Parathyroid adenoma (tissue), 2 donors: ENCODE results near the gene CNTNAP4.

Experiments used
- H2AFZ ChIP-seq: fragments of 300-600 bp; sonication (generic); one replicate; pipeline ENCODE4 v1.7.0; 2017; ENCODE audit warnings: antibody characterized with exemption, mild to moderate bottlenecking
- H3K27ac ChIP-seq: fragments of 300-600 bp; sonication (generic); one replicate; pipeline ENCODE4 v1.7.0; 2017
- H3K27me3 ChIP-seq: fragments of 300-600 bp; sonication (generic); one replicate; pipeline ENCODE4 v1.7.0; 2017; ENCODE audit warnings: low read length; ENCODE audit not compliant: control insufficient read depth, insufficient read depth
- H3K36me3 ChIP-seq: fragments of 300-600 bp; sonication (generic); one replicate; pipeline ENCODE4 v1.7.0; 2017; ENCODE audit warnings: low read length; ENCODE audit not compliant: control insufficient read depth, insufficient read depth
- H3K4me1 ChIP-seq: fragments of 300-600 bp; sonication (generic); one replicate; pipeline ENCODE4 v1.7.0; 2017; ENCODE audit warnings: control low read depth
- H3K4me2 ChIP-seq: fragments of 300-600 bp; sonication (generic); one replicate; pipeline ENCODE4 v1.7.0; 2017; ENCODE audit warnings: low read length
- H3K4me3 ChIP-seq: fragments of 300-600 bp; sonication (generic); one replicate; pipeline ENCODE4 v1.7.0; 2017; ENCODE audit warnings: low read depth, low read length
- H3K79me2 ChIP-seq: fragments of 300-600 bp; sonication (generic); one replicate; pipeline ENCODE4 v1.7.0; 2017; ENCODE audit warnings: control low read depth
- H3K9ac ChIP-seq: fragments of 300-600 bp; sonication (generic); one replicate; pipeline ENCODE4 v1.7.0; 2017; ENCODE audit warnings: mild to moderate bottlenecking
- H3K9me3 ChIP-seq: fragments of 300-600 bp; sonication (generic); one replicate; pipeline ENCODE4 v1.7.0; 2017; ENCODE audit warnings: low read length; ENCODE audit not compliant: control insufficient read depth
- TF ChIP-seq, protein P1 (sequence below): fragments of 300-600 bp; sonication (generic); IDR thresholded peaks from one replicate; pipeline ENCODE4 v1.7.0; 2017; ENCODE audit warnings: antibody characterized with exemption, mild to moderate bottlenecking
- donor health status: primary hyperparathyroidism.

Gene CNTNAP4

DNA sequence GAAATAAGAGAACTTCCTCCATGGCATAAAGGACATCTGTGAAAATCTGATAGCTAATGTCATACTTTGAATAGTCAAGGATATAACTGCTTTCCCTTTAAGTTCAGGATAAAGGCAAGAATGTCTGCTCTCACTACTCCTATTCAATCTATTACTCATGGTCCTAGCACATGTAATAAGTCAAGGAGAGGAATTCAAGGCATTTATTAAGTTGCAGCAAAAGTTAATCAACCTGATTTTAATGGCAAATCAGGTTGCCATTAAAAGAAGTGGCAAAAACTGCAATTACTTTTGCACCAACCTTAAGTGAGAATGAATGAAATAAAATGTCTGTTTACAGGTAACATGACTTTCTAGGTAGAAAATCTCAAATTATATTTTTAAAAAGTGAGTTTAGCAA, 225.9 kb downstream of the CNTNAP4 start:
- H3K9me3 ChIP-seq = no peaks in the 10 kb centered on the region
- no peak overlapping the region for H3K27ac ChIP-seq
- H2AFZ ChIP-seq = no peak overlapping the region
- H3K79me2 ChIP-seq = no peaks in the 10 kb centered on the region
- no peak overlapping the region for H3K4me3 ChIP-seq
- H3K9ac ChIP-seq = no peak overlapping the region
- TF ChIP-seq, protein P1, sequence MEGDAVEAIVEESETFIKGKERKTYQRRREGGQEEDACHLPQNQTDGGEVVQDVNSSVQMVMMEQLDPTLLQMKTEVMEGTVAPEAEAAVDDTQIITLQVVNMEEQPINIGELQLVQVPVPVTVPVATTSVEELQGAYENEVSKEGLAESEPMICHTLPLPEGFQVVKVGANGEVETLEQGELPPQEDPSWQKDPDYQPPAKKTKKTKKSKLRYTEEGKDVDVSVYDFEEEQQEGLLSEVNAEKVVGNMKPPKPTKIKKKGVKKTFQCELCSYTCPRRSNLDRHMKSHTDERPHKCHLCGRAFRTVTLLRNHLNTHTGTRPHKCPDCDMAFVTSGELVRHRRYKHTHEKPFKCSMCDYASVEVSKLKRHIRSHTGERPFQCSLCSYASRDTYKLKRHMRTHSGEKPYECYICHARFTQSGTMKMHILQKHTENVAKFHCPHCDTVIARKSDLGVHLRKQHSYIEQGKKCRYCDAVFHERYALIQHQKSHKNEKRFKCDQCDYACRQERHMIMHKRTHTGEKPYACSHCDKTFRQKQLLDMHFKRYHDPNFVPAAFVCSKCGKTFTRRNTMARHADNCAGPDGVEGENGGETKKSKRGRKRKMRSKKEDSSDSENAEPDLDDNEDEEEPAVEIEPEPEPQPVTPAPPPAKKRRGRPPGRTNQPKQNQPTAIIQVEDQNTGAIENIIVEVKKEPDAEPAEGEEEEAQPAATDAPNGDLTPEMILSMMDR = no peak
- no peaks in the 10 kb centered on the region for H3K36me3 ChIP-seq
- H3K27me3 ChIP-seq = no peaks in the 10 kb centered on the region
- H3K4me1 ChIP-seq = no peaks in the 10 kb centered on the region
- H3K4me2 ChIP-seq = no peak overlapping the region

DNA sequence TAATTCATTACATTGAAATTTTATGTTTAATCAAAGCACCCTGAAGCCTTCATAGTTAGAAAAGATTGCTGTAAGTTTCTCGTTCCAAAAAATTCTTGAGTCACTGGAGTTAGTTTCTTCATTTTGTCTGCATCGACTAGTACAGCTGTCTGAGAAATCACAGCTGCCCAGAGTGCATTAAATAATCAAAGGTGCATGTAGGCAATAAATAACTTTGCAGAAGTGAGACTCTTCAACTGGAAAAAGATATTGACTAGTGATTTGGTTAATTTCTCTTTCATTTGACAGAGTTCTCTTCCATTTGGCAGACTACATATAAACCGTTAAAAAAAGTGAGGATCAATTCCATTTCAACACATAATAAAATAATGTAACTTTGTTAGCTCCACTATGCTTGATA, 234.0 kb downstream of the CNTNAP4 start:
- no peaks in the 10 kb centered on the region for H3K79me2 ChIP-seq
- no peak overlapping the region for H3K27ac ChIP-seq
- no peak overlapping the region for H3K4me3 ChIP-seq
- H3K9ac ChIP-seq = no peak overlapping the region
- no peaks in the 10 kb centered on the region for H3K36me3 ChIP-seq
- H3K4me1 ChIP-seq = no peaks in the 10 kb centered on the region
- H3K4me2 ChIP-seq = no peak overlapping the region
- H3K27me3 ChIP-seq = no peaks in the 10 kb centered on the region
- H3K9me3 ChIP-seq = no peaks in the 10 kb centered on the region
- no peak overlapping the region for H2AFZ ChIP-seq
- TF ChIP-seq, protein P1 = no peak

DNA sequence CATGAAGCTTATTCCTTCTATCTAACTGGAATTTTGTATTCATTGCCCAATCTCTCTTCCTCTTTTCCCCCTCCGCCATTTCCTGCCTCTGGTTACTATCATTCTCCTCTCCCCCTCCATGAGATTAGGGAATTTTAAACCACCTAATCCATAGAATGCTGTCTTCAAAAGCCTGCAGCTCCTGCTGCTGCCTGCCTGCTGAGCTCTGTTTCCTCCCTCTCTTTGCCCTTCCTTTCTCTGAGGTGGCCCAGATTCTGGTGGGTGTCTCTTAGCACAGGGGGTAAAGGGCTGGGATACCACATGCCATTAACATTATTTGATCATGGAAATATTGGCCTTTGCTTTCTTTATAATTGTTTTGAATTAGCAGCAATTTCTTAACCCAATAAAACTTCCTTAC, 241.6 kb downstream of the CNTNAP4 start:
- no peaks in the 10 kb centered on the region for H3K79me2 ChIP-seq
- no peak overlapping the region for H3K4me2 ChIP-seq
- no peaks in the 10 kb centered on the region for H3K9me3 ChIP-seq
- no peak overlapping the region for H3K9ac ChIP-seq
- H3K27me3 ChIP-seq = no peaks in the 10 kb centered on the region
- no peak overlapping the region for H2AFZ ChIP-seq
- no peaks in the 10 kb centered on the region for H3K36me3 ChIP-seq
- no peaks in the 10 kb centered on the region for H3K4me1 ChIP-seq
- TF ChIP-seq, protein P1 = no peak
- H3K27ac ChIP-seq = no peak overlapping the region
- H3K4me3 ChIP-seq = no peak overlapping the region

DNA sequence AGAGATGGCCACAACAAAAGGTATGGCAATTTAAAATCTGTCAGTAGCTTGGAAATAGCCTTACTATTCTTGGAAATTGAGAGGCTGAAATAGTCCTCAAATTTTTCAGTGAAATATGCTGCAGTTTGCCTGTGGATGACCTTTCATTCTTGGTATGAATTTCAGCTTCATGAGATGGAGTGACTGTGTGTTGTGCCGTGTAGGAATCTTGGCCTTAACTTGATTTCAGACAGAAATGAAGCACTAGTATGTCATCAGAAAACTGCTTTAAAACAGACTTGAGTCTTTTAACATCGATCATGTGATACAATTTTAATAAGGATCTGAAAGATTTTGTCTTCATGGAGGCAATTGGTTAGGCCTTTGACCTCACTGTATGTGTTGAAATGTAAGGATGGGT, 247.2 kb downstream of the CNTNAP4 start:
- H3K9ac ChIP-seq = no peak overlapping the region
- H2AFZ ChIP-seq = no peak overlapping the region
- no peaks in the 10 kb centered on the region for H3K4me1 ChIP-seq
- no peaks in the 10 kb centered on the region for H3K9me3 ChIP-seq
- TF ChIP-seq, protein P1 = no peak
- H3K4me3 ChIP-seq = no peak overlapping the region
- no peak overlapping the region for H3K27ac ChIP-seq
- H3K27me3 ChIP-seq = no peaks in the 10 kb centered on the region
- no peaks in the 10 kb centered on the region for H3K79me2 ChIP-seq
- H3K36me3 ChIP-seq = no peaks in the 10 kb centered on the region
- no peak overlapping the region for H3K4me2 ChIP-seq

DNA sequence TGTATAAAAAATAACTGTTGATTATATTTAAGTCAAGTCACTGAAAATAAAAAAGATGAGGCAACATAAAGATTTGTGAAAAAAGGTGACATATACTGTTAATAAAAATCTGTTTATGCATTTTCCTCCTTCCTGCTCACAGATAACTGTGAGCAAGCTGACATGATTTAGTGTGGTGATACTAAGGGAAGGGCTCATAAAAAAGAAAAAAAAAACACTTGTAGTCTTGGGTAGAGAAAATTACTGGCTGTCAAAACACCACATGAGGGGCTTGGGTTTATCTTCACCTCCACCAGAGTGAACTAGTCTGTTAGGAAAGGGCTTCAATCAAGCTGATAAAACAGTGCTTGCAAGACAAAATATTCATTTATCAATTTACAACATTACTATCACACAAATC, 247.6 kb downstream of the CNTNAP4 start:
- H3K4me3 ChIP-seq = no peak overlapping the region
- no peak overlapping the region for H3K27ac ChIP-seq
- H3K9me3 ChIP-seq = no peaks in the 10 kb centered on the region
- H3K4me2 ChIP-seq = no peak overlapping the region
- no peaks in the 10 kb centered on the region for H3K79me2 ChIP-seq
- no peak overlapping the region for H3K9ac ChIP-seq
- H3K36me3 ChIP-seq = no peaks in the 10 kb centered on the region
- H2AFZ ChIP-seq = no peak overlapping the region
- H3K4me1 ChIP-seq = no peaks in the 10 kb centered on the region
- no peaks in the 10 kb centered on the region for H3K27me3 ChIP-seq
- TF ChIP-seq, protein P1 = no peak
